Liver (tissue), 3 donors: ENCODE results near the gene PGAM2.
"Not testable (repeated sequence)": the region's sequence is repeated elsewhere in the genome, so short reads cannot be mapped to it uniquely, and the experiment has no call there.

Source experiments
- EGR1 ChIP-seq, 2 donors: IDR thresholded peaks; 2 replicates each; pipeline ENCODE4 v1.6.1; 2016 to 2018; ENCODE audit warnings: antibody characterized with exemption in 2 of 2, low read depth in 2 of 2
- JUND ChIP-seq, 2 donors: IDR thresholded peaks; 2 replicates each; pipeline ENCODE4 v1.6.1; 2016; ENCODE audit warnings: antibody characterized with exemption in 2 of 2
- YY1 ChIP-seq: IDR thresholded peaks from 2 replicates; pipeline ENCODE4 v1.6.1; 2016; ENCODE audit warnings: antibody characterized with exemption, mild to moderate bottlenecking
- TF ChIP-seq, protein P1 (sequence below): fragments of 150-350 bp; IDR thresholded peaks from 2 replicates; pipeline ENCODE4 v1.5.1; 2017; ENCODE audit warnings: improper control_type of control experiment, low read depth, low read length; ENCODE audit not compliant: missing input control
- donor health status: healthy.
- donor health status: healthy.

DNA sequence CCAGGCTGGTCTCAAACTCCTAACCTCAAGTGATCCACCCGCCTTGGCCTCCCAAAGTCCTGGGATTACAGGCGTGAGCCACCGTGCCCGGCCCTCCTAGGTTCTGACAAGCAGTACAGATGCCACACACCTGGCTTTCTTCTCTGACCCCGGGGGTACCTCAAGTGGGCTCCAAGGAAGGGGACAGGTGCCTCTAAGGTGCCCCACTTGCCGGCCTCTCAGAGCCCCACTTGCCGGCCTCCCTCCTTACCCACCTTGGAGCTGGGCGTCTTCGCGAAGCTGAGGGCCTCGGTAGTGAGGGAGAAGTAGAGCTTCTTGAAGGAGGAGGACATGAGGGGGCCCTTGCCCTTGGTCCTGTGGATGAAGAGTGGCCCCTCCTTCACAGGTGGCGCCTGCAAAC lies 26.8 kb downstream of the PGAM2 start:
- TF ChIP-seq, protein P1, sequence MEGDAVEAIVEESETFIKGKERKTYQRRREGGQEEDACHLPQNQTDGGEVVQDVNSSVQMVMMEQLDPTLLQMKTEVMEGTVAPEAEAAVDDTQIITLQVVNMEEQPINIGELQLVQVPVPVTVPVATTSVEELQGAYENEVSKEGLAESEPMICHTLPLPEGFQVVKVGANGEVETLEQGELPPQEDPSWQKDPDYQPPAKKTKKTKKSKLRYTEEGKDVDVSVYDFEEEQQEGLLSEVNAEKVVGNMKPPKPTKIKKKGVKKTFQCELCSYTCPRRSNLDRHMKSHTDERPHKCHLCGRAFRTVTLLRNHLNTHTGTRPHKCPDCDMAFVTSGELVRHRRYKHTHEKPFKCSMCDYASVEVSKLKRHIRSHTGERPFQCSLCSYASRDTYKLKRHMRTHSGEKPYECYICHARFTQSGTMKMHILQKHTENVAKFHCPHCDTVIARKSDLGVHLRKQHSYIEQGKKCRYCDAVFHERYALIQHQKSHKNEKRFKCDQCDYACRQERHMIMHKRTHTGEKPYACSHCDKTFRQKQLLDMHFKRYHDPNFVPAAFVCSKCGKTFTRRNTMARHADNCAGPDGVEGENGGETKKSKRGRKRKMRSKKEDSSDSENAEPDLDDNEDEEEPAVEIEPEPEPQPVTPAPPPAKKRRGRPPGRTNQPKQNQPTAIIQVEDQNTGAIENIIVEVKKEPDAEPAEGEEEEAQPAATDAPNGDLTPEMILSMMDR, result not testable (repeated sequence)
- TF ChIP-seq EGR1 (IDR thresholded peaks at IDR 0.05; ENCODE audit: low read depth in 2 of 2); YY1; JUND (IDR thresholded peaks at IDR 0.05): not testable (repeated sequence)
